Measurements from ENCODE around the gene NSD2.
A peak's percentile ranks its signal among the peaks of the same experiment; 100 is the strongest.
"Not testable (repeated sequence)": the region's sequence is repeated elsewhere in the genome, so short reads cannot be mapped to it uniquely, and the experiment has no call there.

NSD2 gene

DNA sequence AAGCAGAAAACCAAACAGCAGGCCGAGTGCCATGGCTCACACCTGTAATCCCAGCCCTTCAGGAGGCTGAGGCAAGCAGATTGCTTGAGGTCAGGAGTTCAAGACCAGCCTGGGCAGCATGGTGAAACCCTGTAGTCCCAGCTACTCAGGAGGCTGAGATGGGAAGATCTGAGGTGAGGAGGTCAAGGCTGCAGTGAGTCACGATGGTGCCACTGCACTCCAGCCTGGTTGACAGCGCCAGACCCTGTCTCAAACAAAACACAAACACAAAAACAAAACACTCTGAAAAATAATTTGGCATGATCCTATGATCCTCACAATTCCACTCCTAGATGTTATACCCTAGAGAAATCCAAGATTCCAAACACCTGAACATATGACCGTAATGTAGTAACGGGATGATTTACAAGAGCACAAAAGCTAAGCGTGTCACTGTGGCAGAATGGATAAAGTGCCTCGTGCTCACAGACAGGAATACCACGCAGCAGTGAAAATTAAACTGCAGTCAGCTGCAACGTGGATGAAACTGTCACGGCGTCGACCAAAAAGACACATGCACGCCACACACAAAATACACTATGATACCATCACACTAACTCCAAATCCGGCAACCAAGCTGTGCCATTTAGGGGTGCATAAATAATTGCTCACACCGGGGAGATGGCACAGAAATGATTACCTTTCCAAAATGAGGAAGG, 135.9 kb downstream of the NSD2 start:
- Mint-ChIP-seq H3K27me3 (no peaks in the 10 kb centered on the region), H3K4me3 (peak overlapping the region; percentile 98), H3K27ac (peak overlapping the region; percentile 95), H3K36me3 (peaks cover 11% of the 10 kb centered on the region), H3K4me1 (ENCODE audit: low read depth) (peaks cover 49% of the 10 kb centered on the region), H3K9me3 (ENCODE audit: low read depth) (no peaks in the 10 kb centered on the region)

DNA sequence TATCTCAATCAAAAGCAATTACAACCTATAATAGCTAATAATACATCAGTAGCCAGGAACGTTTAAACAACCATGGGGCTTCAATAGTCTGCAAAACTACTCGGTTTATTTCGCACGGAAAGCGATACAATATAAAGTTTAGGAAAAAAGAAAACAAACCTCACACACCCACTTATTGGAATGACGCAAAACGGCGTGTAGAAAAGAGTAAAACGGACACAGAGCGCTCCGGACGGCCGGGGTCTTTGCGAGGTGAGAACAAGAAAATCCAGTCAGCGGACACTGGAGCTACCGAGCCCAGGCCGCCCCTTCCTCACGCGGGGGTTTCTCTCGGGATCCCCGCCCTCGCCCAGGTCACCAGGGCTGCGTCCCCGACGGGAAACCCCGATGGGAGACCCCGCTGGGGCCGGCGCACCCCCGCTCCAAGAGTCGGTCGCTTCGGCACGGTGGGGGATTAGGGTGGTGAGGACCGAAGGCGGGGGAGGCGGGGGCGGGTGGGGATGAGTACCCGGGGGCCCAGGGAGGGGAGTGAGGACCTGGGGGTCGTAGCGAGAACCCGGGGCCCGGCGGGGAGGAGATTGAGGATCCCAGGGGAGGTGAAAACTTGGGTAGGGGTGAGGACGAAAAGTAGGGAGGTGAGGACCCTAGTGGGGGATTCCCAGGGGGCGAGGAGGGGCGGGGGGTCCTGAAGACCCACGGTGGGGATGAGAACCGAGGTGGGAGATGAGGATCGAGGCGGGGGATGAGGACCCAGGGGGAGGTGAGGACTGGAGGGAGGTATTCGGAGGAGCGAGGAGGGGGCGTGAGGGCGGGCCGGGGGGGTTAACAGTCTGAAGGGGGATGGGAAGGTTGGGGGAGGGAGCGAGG, 136.8 kb downstream of the NSD2 start:
- Mint-ChIP-seq H3K4me1 (ENCODE audit: low read depth) (peaks cover 40% of the 10 kb centered on the region), H3K4me3 (peak overlapping the region; percentile 98), H3K27ac (peak overlapping the region; percentile 95), H3K27me3 (no peaks in the 10 kb centered on the region), H3K36me3 (peaks cover 7% of the 10 kb centered on the region), H3K9me3 (ENCODE audit: low read depth) (no peaks in the 10 kb centered on the region)

DNA sequence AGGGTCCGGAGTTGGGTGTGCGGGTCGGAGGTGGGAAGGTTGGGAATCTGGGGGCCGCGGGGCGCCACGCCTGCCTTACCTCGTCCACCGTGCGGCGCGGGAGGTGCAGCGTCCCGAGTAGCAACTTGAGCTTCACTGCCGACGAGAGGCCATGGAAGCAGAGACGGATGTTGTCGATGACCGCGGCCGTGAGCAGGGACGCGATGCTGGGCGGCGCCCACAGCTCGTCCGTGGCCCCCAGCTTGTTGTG, 137.4 kb downstream of the NSD2 start:
- Mint-ChIP-seq H3K4me3 (peak overlapping the region; percentile 98), H3K36me3 (peaks cover 3% of the 10 kb centered on the region), H3K4me1 (ENCODE audit: low read depth) (peaks cover 35% of the 10 kb centered on the region), H3K27me3 (no peaks in the 10 kb centered on the region), H3K9me3 (ENCODE audit: low read depth) (no peaks in the 10 kb centered on the region), H3K27ac (peak overlapping the region; percentile 91)

DNA sequence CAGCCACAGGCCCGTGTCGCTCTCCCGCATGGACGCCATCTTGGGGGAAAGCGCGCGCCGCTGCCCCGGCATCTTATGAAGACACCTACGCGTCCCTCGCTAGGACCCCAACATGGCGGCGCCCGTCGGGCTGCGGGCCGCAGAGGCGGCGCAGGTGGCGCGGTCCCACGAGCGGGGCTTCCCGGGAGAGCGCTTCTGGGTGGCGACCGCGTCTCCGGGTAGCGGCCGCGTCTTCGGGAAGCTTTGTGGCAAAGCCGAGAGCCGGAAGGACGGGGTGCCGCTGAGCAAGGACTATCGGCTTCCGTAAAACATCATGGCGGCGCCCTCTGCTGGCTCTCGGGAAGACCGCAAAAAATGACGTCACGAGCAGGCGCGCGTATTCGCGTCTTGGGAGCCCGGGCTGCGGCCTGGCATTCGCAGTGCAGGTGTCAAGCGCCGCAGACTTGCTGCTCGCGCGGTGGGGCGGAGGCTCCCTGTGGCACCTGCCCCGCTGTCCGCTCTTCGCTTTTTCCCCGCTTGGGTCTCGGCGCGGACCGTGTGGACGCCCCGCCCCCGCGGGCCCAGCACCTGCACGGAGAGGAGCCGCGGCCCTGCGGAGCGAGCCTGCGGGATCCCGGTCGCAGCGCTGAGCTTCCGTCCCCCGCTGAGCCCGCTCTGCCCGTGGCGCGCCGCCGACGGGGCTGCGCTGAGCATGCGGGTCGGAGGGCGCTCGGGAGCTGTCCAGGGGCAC, 137.9 kb downstream of the NSD2 start, which contains the start of gene NELFA:
Gene NELFA, minus strand, starts transcription at position 54 of the 730 bp plus-strand sequence. Its CDS starts 15 bp downstream, at position 39.
- Mint-ChIP-seq H3K27ac (peak within 1 kb of the TSS; percentile 95), H3K9me3 (ENCODE audit: low read depth) (no peaks in the 10 kb centered on the region), H3K4me1 (ENCODE audit: low read depth) (peaks cover 34% of the 10 kb centered on the region), H3K27me3 (no peaks in the 10 kb centered on the region), H3K36me3 (peaks cover 3% of the 10 kb centered on the region), H3K4me3 (peak within 1 kb of the TSS; percentile 98)

DNA sequence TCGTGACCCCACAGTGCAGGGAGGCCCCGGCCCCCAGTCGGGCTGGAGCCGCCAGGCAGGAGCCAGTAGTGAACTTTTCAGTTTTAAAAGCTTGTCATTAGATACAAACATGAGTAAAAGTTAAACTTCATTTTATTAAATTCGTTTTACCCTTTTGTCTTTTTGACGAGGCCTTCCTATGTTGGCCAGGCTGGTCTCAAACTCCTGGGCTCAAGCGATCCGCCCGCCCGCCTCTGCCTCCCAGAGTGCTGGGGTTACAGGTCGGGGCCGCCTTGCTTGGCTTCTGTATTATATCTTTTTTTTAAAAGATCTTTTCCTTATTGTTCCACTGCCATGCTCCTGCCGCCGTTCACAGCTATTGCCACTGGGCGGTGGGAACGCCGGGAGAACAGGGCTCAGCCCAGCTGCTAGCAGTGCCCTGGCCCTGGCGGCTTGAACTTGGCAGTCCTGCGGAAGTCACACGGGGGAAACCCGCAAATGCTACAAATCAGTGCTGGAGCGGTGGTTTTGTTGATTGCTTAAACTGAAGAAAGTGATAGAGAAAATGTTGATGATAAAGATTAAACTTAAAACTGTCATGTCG, 138.5 kb downstream of the NSD2 start:
- H3K9me3 Mint-ChIP-seq (ENCODE audit: low read depth): no peaks in the 10 kb centered on the region
- peaks cover 3% of the 10 kb centered on the region for H3K36me3 Mint-ChIP-seq
- H3K27me3 Mint-ChIP-seq: no peaks in the 10 kb centered on the region
- peaks cover 33% of the 10 kb centered on the region for H3K4me1 Mint-ChIP-seq (ENCODE audit: low read depth)
- H3K27ac Mint-ChIP-seq: peak overlapping the region; percentile 95
- H3K4me3 Mint-ChIP-seq: peak overlapping the region; percentile 88

DNA sequence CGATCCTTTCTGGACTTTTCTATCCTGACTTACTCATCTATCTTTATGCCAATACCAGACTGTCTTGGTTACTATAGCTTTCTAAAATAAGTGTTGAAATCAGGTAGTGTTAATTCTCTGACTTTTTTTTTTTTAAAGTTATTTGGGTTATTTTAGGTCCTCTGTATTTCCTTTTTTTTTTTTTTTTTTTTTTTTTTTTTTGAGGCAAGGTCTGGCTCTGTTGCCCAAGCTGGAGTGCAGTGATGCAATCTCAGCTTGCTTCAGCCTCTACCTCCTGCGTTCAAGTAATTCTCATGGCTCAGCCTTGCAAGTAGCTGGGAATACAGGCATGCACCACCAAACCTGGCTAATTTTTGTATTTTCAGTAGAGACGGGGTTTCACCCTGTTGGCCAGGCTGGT, 140.4 kb downstream of the NSD2 start:
- no peaks in the 10 kb centered on the region for H3K9me3 Mint-ChIP-seq (ENCODE audit: low read depth)
- peaks cover 19% of the 10 kb centered on the region for H3K4me1 Mint-ChIP-seq (ENCODE audit: low read depth)
- no peaks in the 10 kb centered on the region for H3K36me3 Mint-ChIP-seq
- H3K27me3 Mint-ChIP-seq: no peaks in the 10 kb centered on the region
- no peak overlapping the region for H3K27ac Mint-ChIP-seq
- no peak overlapping the region for H3K4me3 Mint-ChIP-seq

DNA sequence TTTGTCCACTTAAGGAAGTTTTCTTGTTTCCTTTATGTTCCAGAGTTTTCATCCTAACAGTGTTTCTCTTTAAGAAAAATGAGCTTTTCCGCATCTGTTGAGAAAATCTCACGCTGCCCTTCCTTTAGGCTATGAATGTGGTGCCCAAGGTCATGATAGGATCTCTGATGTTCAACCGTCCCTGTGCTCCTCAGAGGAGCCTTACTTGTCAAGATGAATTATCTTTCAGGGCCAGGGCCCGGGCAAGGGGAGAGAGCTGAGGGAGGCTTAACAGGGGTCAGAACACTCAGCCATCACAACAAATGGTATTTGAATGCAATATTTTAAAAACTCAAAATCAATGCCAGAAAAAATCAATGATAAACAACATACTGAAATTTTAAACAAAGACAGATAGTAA, 143.8 kb downstream of the NSD2 start:
- Mint-ChIP-seq H3K27me3 (peaks cover 3% of the 10 kb centered on the region), H3K4me3 (no peak overlapping the region), H3K9me3 (ENCODE audit: low read depth) (no peaks in the 10 kb centered on the region), H3K4me1 (ENCODE audit: low read depth) (peaks cover 4% of the 10 kb centered on the region), H3K36me3 (no peaks in the 10 kb centered on the region), H3K27ac (no peak overlapping the region)

DNA sequence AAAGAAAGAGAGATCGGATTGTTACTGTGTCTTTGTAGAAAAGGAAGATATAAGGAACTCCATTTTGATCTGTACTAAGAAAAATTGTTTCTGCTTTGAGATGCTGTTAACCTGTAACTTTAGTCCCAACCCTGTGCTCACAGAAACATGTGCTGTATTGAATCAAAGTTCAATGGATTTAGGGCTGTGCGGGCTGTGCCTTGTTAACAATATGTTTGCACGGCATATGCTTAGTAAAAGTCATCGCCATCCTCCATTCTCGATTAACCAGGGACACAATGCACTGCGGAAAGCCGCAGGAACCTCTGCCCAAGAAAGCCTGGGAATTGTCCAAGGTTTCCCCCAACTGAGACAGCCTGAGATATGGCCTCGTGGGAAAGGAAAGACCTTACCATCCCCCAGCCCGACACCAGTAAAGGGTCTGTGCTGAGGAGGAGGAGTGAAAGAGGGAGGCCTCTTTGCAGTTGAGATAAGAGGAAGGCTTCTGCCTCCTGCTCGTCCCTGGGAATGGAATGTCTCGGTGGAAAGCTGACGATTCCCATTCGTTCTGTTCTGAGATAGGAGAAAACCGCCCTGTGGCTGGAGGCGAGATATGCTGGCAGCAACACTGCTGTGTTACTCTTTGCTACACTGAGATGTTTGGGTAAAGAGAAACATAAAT, 150.3 kb downstream of the NSD2 start:
- H3K9me3 Mint-ChIP-seq (ENCODE audit: low read depth); H3K36me3 Mint-ChIP-seq; H3K4me3 Mint-ChIP-seq; H3K27ac Mint-ChIP-seq; H3K4me1 Mint-ChIP-seq (ENCODE audit: low read depth): not testable (repeated sequence)
- H3K27me3 Mint-ChIP-seq: peaks cover 18% of the 10 kb centered on the region

DNA sequence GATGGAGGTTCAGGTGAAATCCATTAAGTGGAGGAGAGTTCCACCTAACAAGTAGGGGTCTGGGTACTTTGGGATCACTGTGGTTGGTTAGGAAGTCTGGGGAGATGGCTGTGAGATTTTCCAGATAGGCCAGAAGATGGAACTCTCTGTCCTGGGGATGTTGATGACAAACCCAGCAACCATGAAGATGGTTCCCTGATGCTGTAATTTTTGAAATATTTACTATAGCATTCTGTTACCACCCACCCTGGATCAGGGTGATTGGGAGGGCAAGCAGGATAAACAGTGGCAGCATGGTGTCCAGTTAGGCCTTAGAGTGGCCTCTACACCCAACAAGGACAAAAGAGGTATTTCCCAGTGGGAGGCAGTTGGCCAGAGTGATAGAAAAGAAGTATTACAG, 153.5 kb downstream of the NSD2 start:
- H3K27me3 Mint-ChIP-seq: peaks cover 19% of the 10 kb centered on the region
- H3K9me3 Mint-ChIP-seq (ENCODE audit: low read depth): no peaks in the 10 kb centered on the region
- no peaks in the 10 kb centered on the region for H3K36me3 Mint-ChIP-seq
- H3K4me1 Mint-ChIP-seq (ENCODE audit: low read depth): no peaks in the 10 kb centered on the region
- H3K27ac Mint-ChIP-seq: no peak overlapping the region
- no peak overlapping the region for H3K4me3 Mint-ChIP-seq

DNA sequence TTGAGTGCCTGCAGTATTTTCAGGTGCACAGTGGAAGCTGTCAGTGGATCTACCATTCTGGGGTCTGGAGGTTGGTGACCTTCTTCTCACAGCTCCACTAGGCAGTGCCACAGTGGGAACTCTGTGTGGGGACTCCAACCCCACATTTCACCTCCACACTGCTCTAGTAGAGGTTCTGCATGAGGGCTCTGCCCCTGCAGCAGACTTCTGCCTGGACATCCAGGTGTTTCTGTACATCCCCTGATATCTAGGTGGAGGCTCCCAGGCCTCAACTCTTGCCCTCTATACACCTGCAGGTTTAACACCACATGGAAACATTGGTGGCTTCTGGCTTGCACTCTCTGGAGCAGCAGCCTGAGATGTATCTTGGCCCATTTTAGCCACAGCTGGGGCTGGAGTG, 154.6 kb downstream of the NSD2 start:
- Mint-ChIP-seq H3K9me3 (ENCODE audit: low read depth) (no peaks in the 10 kb centered on the region), H3K27me3 (peaks cover 21% of the 10 kb centered on the region), H3K4me1 (ENCODE audit: low read depth) (no peaks in the 10 kb centered on the region), H3K4me3 (no peak overlapping the region), H3K36me3 (no peaks in the 10 kb centered on the region), H3K27ac (no peak overlapping the region)

DNA sequence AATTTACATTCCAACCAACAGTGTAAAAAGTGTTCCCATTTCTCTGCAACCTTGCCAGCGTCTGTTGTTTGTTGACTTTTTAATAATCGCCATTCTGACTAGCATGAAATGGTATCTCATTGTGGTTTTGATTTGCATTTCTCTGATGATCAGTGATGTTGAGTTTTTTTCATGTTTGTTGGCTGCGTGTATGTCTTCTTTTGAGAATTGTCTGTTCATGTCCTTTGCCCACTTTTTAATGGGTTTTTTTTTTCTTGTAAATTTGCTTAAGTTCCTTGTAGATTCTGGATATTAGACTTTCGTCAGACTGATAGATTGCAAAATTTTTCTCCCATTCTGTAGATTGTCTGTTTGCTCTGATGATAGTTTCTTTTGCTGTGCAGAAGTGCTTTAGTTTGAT, 155.9 kb downstream of the NSD2 start:
- H3K27ac Mint-ChIP-seq; H3K36me3 Mint-ChIP-seq; H3K9me3 Mint-ChIP-seq (ENCODE audit: low read depth); H3K4me3 Mint-ChIP-seq; H3K4me1 Mint-ChIP-seq (ENCODE audit: low read depth): not testable (repeated sequence)
- peaks cover 16% of the 10 kb centered on the region for H3K27me3 Mint-ChIP-seq

DNA sequence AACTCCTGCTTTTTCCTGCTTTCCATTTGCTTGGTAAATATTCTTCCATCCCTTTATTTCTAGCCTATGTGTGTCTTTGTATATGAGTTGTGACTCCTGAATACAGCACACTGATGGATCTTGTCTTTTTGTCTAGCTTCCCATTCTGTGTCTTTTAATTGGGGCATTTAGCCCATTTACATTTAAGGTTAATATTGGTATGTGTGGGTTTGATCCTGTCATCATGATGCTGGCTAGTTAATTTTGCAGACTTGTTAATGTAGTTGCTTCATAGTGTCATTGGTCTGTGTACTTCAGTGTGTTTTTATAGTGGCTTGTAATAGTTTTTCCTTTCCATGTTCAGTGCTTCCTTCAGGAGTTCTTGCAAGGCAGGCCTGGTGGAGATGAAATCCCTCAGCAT, 160.0 kb downstream of the NSD2 start:
- H3K27me3 Mint-ChIP-seq: peaks cover 12% of the 10 kb centered on the region
- H3K36me3 Mint-ChIP-seq; H3K4me3 Mint-ChIP-seq; H3K9me3 Mint-ChIP-seq (ENCODE audit: low read depth); H3K27ac Mint-ChIP-seq; H3K4me1 Mint-ChIP-seq (ENCODE audit: low read depth): not testable (repeated sequence)
